ENCODE results near the gene NRIP3.
A peak's percentile ranks its signal among the peaks of the same experiment; 100 is the strongest.

The NRIP3 gene

GRCh38 chr11:9003573-9004182 is at the start of gene NRIP3:
Gene NRIP3 (minus strand): TSS chr11:9004001. CDS start chr11:9003935, 66 bp downstream.
- DNase-seq: peak; percentile 64 to 69

GRCh38 chr11:9052316-9052715 is 48.5 kb upstream of the NRIP3 start:
- DNase-seq: no peak

DNA sequence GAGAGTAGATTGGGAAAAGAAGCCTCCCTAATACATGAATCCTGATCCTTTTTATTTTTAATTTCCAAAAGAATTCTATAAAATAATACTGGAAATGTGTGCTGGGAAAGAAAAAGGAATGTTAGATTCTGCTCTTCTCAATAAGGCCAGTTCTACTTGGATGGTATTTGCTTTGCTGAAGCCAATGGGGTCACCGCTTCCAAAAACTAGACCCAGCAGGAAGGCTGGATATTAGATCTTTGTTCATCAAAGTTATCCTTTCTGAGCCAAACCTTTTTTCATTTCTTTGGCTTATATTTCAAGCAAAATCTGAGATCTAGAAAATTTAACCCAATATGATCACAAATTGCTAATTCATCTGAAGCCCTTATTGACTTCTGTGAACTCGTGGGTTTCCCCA is 46.2 kb upstream of the NRIP3 start:
- DNase-seq: no peak

- no peak for DNase-seq
Measured at GRCh38 chr11:9047964-9048523, 44.2 kb upstream of the NRIP3 start.

GRCh38 chr11:9046481-9046880 is 42.7 kb upstream of the NRIP3 start:
- no peak for DNase-seq

- no peak for DNase-seq
Measured at GRCh38 chr11:9042488-9042887, 38.7 kb upstream of the NRIP3 start.

DNA sequence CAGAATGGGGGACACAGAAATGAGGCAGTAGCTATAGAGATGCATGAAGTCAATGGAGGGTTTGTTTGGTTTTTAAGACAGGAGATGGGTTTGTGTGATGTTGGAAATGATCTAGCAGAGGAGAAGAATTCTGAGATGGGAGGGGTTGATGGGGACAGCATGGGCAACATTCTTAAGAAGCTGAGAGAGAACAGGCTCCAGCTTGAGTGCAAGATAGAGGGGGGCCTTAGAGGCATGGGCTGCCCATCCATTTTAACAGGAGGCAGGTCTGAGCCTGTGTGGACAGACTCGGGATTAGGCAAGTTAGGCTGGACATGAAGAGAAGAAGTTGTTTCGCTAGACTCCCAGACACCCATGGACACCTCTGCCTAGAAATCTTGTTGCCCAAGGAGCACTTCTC is 37.9 kb upstream of the NRIP3 start:
- no peak for DNase-seq

GRCh38 chr11:9040410-9040809 is 36.6 kb upstream of the NRIP3 start:
- DNase-seq: no peak

DNA sequence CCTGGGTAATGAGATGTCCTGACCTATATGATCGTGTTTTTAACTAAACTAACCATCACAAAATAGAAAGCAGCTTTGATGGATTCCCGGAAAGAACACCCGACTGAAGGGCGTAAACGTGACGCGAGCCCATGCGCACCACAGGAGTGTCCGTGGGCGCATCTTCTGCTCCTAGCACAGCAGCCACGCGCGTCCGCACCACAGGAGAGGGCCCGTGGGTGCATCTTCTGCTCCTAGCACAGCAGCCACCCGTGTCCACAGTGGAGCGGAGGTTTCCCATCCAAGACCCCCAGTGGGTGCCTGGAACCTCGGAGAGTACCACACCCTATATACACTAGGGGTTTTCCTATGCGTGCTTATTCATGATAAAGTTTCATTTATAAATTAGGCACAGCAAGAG is 36.1 kb upstream of the NRIP3 start:
- no peak for DNase-seq

DNA sequence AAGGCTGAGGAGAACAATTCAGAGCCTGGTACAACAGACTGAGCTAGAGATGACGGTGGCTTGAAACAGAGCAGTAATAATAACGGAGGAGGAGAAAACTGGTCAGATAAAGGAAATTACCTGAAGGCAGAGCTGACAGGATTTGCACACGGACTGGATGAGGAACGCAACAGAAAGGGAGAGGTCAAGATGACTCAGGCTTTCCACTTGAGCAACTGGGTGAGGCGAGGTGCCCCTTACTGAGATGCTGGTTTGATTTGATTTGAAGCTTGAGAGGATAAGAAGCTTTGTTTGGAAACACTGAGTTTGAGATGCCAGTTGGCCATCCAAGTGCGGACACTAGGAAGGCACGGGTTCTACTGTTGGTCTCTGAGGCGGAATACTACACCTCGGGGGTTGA is 35.4 kb upstream of the NRIP3 start:
- DNase-seq: no peak

DNA sequence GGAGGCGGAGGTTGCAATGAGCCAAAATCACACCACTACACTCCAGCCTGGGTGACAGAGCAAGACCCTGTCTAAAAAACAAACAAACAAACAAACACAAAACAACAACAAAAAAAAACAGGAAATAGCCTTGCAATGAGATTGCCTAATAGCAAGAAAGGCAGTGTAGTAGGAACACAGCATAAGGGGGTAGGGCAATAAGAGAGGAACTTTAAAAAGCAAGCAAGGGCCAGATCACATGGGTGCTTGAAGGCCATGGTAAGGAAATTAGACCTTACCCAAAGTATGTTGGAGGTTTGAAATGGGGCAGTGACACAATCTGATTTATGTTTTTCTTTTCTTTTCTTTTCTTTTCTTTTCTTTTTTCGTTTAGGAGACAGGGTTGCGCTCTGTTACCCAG is 34.7 kb upstream of the NRIP3 start:
- no peak for DNase-seq

- no peak for DNase-seq
Measured at GRCh38 chr11:9037963-9038362, 34.2 kb upstream of the NRIP3 start.

DNA sequence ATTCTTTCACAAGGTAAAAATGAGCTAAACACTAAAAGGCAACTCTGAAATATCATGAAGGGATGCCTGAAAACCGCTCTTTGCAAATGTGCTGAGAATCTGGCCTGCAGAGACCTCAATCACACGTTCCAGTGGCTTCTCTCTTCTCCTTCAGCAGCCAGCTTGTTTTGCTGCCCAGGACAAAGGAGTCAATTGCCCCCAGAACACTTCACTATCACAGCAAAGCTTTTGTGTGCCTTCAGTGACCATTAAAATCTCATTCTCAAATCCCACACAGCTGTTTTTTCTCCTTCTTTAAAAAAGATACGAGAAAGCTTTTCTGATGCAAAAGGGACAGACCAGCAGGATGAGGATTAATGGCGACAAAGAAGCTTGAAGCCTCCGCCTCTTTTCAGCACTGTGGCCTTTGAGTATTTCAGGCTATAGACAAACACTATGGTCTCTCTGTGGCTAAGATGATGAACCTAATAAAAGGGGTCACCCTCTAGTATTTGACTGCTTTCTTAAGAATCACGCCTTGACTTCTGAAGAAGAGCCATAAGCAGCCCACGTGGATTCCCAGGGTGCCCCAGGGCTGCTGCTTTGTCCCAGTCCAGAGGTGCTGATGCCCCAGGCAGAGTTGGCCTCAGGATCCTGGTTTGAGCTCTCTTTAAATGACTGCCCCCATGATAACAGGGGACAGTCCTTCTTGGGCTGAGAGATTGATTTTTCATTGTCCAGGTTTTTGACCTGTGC is 33.4 kb upstream of the NRIP3 start:
- DNase-seq: no peak

GRCh38 chr11:9030601-9031000 is 26.8 kb upstream of the NRIP3 start:
- DNase-seq: no peak

- no peak for DNase-seq
Measured at GRCh38 chr11:9029422-9029821, 25.6 kb upstream of the NRIP3 start.

DNA sequence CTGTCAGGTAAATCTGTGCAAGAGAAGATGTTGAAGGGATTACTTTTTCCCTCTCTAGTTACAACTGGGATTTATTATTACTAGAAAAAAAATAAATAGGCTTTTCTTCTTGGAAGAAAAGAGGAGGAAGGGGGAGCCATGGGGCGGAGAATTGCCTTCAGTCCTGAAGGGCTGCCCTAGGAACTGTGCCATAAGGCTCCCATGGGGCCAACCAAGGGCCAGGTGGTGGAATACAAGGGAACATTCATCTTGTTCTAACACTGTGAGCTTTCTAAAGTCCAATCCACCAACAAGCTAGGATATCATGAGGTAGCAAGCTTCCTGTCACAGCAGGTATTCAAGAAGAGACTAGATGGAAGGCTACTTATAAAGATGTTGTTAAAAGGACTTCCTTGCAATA is 24.8 kb upstream of the NRIP3 start:
- no peak for DNase-seq

DNA sequence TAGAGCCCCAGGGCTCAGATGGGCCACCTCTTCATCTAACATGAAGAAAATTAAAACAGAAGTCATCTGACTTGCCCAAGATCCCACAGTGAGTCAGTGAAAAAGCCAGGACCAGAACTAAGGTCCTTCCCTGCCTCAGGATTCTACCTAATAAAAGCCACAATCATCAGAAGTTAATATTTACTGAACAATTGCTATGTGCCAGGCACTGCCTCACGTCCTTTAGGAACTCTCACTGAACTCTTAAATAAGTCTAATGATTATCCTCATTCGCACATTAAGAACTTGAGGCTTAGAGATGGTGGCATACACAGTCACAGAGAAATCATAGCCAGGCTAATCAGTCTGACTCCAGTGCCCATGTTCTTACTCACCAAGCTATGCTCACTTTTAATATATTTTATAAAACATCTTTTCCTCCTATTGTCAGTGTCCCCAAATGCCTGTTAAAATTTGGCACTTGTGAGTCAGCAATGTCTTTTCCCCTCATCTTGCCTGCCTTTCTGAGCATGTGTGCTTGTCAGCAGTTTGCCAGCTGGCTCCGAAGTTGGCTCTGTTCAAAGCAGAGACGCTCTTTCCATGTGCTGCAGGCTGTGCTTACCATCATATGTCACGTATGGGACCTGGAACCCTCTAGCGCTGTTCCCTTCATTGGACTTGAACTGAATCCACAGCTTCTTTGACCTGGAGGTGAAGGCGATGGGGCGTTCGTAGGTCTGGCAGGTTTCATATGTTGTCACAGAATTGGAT is 21.5 kb upstream of the NRIP3 start:
- no peak for DNase-seq

DNA sequence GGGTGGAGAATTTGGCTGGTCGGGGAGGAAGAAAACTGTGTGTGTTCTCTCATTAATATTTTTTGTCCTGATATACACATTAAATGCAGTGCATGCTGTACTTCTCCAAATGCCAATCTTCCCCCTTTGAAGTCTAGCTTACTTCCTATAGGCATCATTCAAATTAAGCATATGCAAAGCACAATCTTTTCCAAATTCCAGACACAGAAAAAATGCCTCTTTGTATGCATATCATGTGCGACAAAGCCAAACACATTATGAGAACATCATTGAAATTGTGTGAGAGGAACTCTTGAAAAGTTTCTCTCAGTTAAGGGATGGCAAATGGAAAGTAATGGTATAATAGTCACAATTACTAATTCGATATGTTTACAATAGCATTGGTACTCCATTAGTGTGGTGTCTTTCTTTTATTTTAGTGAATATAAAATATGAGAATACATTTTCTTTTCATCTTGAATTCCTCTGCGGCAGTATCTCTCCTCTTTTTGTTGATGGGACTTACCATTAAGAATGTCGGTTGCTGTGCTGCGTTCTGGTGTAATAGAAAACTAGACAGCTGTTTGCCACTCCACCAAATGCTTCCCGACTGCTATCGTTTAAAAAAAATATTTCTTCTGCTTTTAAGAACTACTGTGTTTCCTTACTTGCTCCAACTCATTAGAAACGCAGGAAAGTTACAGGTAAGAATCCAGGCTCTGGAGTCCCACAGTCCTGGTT is 19.3 kb upstream of the NRIP3 start:
- no peak for DNase-seq

- no peak for DNase-seq
Measured at GRCh38 chr11:9020916-9021315, 17.1 kb upstream of the NRIP3 start.

DNA sequence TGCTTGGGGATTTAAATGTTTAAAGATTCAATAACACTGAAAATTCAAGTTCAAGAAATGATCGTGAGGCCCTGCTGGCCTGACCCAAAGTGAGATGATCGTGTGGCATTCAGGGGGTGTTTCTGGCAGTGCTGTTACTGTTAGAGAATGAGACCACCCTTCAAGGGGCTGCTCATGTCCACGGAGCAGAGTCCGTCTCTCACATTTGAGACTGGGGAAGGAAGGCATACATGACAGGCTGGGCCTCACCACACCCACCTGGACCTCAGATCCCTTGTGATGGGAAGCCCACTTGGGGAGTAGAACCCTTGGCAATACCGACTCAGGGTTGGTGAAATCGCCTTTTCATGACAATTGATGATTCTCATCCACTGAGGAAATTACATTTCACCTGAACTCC is 16.1 kb upstream of the NRIP3 start:
- no peak for DNase-seq

DNA sequence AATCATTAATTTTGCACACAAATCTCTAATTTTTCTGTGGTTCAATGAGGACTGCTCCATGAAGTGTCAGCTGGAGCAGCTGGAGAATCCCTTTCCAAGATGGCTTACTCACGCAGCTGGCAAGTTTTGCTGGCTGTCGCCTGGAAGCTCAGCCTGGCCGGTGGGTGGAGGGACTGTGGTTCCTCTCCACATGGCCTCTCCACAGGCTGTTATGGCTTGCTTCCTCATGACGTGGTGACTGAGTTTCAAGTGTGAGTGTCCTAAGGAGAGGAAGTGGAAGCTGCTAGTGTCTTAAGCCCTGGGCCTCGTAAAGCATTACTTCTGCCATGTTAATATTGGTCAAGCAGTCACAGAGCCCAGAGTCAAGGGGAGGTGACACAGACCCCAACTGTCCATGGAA is 14.0 kb upstream of the NRIP3 start:
- DNase-seq: no peak

GRCh38 chr11:9016916-9017642 is 13.3 kb upstream of the NRIP3 start:
- DNase-seq: no peak
